Fibroblast of lung (primary cell): ENCODE measurements around the gene RPS23.

Source experiments
- EZH2 ChIP-seq: IDR thresholded peaks from 2 replicates; pipeline ENCODE4 v1.5.1; 2012; ENCODE audit warnings: low read length, control low read depth, mild to moderate bottlenecking; ENCODE audit errors: missing control alignments
- TF ChIP-seq, protein P1 (sequence below), 2 donors: IDR thresholded peaks in 1 of 2; conservative IDR thresholded peaks in 1 of 2; 1 replicate in 1 of 2; 2 replicates in 1 of 2; pipeline ENCODE4 v1.5.1; 2011 to 2012; ENCODE audit warnings: low read length in 2 of 2, control low read depth in 1 of 2, inconsistent platforms in 1 of 2, low read depth in 1 of 2, mild to moderate bottlenecking in 1 of 2

GRCh38 chr5:82277613-82277986 is 554 bp downstream of the RPS23 start:
- TF ChIP-seq, protein P1, sequence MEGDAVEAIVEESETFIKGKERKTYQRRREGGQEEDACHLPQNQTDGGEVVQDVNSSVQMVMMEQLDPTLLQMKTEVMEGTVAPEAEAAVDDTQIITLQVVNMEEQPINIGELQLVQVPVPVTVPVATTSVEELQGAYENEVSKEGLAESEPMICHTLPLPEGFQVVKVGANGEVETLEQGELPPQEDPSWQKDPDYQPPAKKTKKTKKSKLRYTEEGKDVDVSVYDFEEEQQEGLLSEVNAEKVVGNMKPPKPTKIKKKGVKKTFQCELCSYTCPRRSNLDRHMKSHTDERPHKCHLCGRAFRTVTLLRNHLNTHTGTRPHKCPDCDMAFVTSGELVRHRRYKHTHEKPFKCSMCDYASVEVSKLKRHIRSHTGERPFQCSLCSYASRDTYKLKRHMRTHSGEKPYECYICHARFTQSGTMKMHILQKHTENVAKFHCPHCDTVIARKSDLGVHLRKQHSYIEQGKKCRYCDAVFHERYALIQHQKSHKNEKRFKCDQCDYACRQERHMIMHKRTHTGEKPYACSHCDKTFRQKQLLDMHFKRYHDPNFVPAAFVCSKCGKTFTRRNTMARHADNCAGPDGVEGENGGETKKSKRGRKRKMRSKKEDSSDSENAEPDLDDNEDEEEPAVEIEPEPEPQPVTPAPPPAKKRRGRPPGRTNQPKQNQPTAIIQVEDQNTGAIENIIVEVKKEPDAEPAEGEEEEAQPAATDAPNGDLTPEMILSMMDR (conservative IDR thresholded peaks at IDR 0.05 in 1 of 2, IDR thresholded peaks at IDR 0.05 in 1 of 2; ENCODE audit: low read depth in 1 of 2, low read length in 2 of 2) = no peak
- no peak for TF ChIP-seq EZH2
